ENCODE results near the gene EVC.

GRCh38 chr4:5707778-5708448 lies 3.1 kb upstream of the EVC start:
- TF ChIP-seq CTCF (IDR thresholded peaks at IDR 0.05; ENCODE audit: low read depth, low read length) (peak; percentile 12; the same call in 1 of the 2 replicates), EZH2phosphoT487 (IDR thresholded peaks at IDR 0.05; ENCODE audit: low read depth) (no peak)

Data from OCI-LY3 (cell line).